Transverse colon (tissue), 4 donors: ENCODE data around the gene FAN1. TPM values are rescaled to one million over a fixed set of nuclear protein-coding genes. Genes with fewer than 3 reads are reported as not detected.

ENCODE experiments used
- DNase-seq: peaks from one replicate; pipeline ENCODE4 v3.0.0-alpha.2; 2019
- H3K27ac ChIP-seq, 4 donors: fragments of 200-600 bp; sonication (generic); 2 replicates each; pipeline ENCODE4 v1.5.1; 2016 to 2018; ENCODE audit warnings: inconsistent platforms in 4 of 4
- H3K27me3 ChIP-seq: fragments of 200-600 bp; sonication (generic); 2 replicates; pipeline ENCODE4 v1.5.1; 2017; ENCODE audit warnings: inconsistent platforms
- H3K36me3 ChIP-seq, 4 donors: fragments of 200-600 bp; sonication (generic); 2 replicates each; pipeline ENCODE4 v1.5.1; 2017 to 2019; ENCODE audit warnings: inconsistent platforms in 4 of 4
- H3K4me1 ChIP-seq, 4 donors: fragments of 200-600 bp; sonication (generic); 2 replicates each; pipeline ENCODE4 v1.5.1; 2017 to 2020; ENCODE audit warnings: inconsistent platforms in 4 of 4
- H3K4me3 ChIP-seq, 4 donors: fragments of 200-600 bp; sonication (generic); 1 replicate in 1 of 4; 2 replicates in 3 of 4; pipeline versions ENCODE4 v1.5.1 to v1.6.1; 2017 to 2019; ENCODE audit warnings: inconsistent platforms in 4 of 4
- H3K9me3 ChIP-seq, 2 donors: fragments of 200-600 bp; sonication (generic); 2 replicates each; pipeline ENCODE4 v1.5.1; 2017 to 2019; ENCODE audit warnings: inconsistent platforms in 2 of 2
- EP300 ChIP-seq: sonication (generic); formaldehyde crosslinking; IDR thresholded peaks from one replicate; pipeline ENCODE4 v1.6.1; 2017; ENCODE audit warnings: antibody characterized with exemption, low read depth
- POLR2A ChIP-seq: fragments of 450-650 bp; IDR thresholded peaks from one replicate; pipeline ENCODE4 v1.6.1; 2016; ENCODE audit warnings: antibody characterized with exemption, mild to moderate bottlenecking, moderate library complexity
- POLR2AphosphoS5 ChIP-seq, 3 donors: sonication (generic); formaldehyde crosslinking; IDR thresholded peaks; one replicate each; pipeline ENCODE4 v1.6.1; 2016; ENCODE audit warnings: antibody characterized with exemption in 3 of 3
- WGBS, 2 donors: methylation state at CpG; one replicate each; pipeline ENCODE4 v1.1.5; 2018; ENCODE audit warnings: low coverage in 1 of 2; 5-methylcytosine and 5-hydroxymethylcytosine counted together
- in situ Hi-C, 4 donors: fragments of 200-750 bp; cut with MboI; loops; one replicate each; pipeline versions ENCODE4 v1.15.0 to v1.15.1; 2017; ENCODE audit warnings: low sequenced_read_pairs in 3 of 4, low pct_ligation_motif_present in 1 of 4, low pct_unique_long_range_greater_than_20kb in 1 of 4
- intact Hi-C: fragments of 100-400 bp; cut with DNase I; formaldehyde crosslinking; loops from one replicate; pipeline ENCODE4 v1.15.1; 2023; ENCODE audit warnings: low total_unique reads
- total RNA-seq, 4 donors: library from RNA; depleted of rRNA; stranded (reverse); fragments of >200 nt; gene quantifications; one replicate each; pipeline ENCODE4 v1.1.0, GENCODE V29; 2016
- TF ChIP-seq, protein P1 (sequence below), 5 experiments: fragments of 200-600 bp in 3 of 5; fragments of 450-650 bp in 2 of 5; sonication (generic) in 3 of 5; IDR thresholded peaks; 1 replicate in 2 of 5; 2 replicates in 3 of 5; pipeline ENCODE4 v1.5.1; 2016 to 2017; ENCODE audit warnings: antibody characterized with exemption in 5 of 5, inconsistent platforms in 3 of 5, mild to moderate bottlenecking in 2 of 5, moderate library complexity in 1 of 5

Gene FAN1
- total RNA-seq, 4 donors from 2014 or later = 8.6 to 34.8 (median 16.9) TPM

DNA sequence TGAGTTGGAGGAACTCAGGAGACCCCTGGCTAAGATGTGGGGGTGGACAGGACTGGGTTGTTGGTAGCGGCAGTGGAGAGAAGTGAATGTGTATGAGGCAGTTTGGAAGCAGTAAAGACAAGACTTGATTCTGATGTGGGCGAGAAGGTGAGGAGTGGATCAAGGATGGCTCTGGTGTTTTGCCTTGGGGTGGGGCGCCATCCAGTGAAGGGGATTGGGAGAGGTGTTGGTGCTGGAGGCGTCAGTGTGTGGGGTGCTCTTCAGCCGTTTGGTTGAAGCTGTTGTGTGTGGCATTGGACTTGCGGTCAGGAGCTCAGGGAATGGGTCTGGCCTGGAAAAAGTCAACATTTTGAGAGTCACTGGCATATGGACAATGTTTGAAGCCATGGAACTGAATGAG is 13.3 kb downstream of the FAN1 start:
- Histone ChIP-seq H3K27ac (no peak overlapping the region), H3K36me3 (peaks cover 0 to 28% (median 5%) of the 10 kb centered on the region in 4 donors), H3K4me1 (no peaks in the 10 kb centered on the region), H3K9me3 (no peaks in the 10 kb centered on the region), H3K4me3 (no peak overlapping the region), H3K27me3 (no peaks in the 10 kb centered on the region)
- in situ Hi-C loops = no loop called here
- intact Hi-C loops = no loop called here
- no peak for TF ChIP-seq POLR2A
- WGBS, 2 donors = 70 to 79% methylated on average over 6 of the region's 6 CpGs
- no peak for DNase-seq

DNA sequence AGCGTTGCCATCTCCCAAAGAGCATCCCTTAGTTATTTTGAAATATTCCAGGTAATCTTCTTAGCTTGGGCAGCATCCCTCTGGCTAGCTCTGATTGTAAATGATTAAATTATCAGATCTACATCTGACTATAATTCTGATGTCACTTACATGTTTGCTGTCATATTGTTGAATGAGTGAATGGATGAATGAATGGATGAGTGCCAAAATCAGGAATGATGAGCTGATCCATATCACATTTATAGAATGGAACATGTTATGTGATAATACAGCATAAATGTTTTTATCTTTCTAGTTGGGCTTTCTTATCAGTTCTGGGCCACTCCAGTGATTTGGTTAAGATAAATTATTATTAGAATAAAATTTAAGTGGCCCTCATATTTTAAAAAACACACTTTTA is 14.0 kb downstream of the FAN1 start:
- 88 to 95% methylated on average over 1 of the region's 1 CpG for WGBS, 2 donors
- no peak overlapping the region for H3K27ac ChIP-seq
- peaks cover 0 to 1% (median 0%) of the 10 kb centered on the region in 4 donors for H3K4me1 ChIP-seq
- in situ Hi-C loops (no loop called here), intact Hi-C loops (no loop called here)
- TF ChIP-seq EP300 = no peak
- TF ChIP-seq POLR2AphosphoS5 (IDR thresholded peaks at IDR 0.05) = no peak
- TF ChIP-seq, protein P1, sequence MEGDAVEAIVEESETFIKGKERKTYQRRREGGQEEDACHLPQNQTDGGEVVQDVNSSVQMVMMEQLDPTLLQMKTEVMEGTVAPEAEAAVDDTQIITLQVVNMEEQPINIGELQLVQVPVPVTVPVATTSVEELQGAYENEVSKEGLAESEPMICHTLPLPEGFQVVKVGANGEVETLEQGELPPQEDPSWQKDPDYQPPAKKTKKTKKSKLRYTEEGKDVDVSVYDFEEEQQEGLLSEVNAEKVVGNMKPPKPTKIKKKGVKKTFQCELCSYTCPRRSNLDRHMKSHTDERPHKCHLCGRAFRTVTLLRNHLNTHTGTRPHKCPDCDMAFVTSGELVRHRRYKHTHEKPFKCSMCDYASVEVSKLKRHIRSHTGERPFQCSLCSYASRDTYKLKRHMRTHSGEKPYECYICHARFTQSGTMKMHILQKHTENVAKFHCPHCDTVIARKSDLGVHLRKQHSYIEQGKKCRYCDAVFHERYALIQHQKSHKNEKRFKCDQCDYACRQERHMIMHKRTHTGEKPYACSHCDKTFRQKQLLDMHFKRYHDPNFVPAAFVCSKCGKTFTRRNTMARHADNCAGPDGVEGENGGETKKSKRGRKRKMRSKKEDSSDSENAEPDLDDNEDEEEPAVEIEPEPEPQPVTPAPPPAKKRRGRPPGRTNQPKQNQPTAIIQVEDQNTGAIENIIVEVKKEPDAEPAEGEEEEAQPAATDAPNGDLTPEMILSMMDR (IDR thresholded peaks at IDR 0.05) = no peak
- no peak for TF ChIP-seq POLR2A
- H3K9me3 ChIP-seq = no peaks in the 10 kb centered on the region
- no peaks in the 10 kb centered on the region for H3K27me3 ChIP-seq
- DNase-seq = no peak
- H3K36me3 ChIP-seq = peaks cover 0 to 28% (median 5%) of the 10 kb centered on the region in 4 donors
- no peak overlapping the region for H3K4me3 ChIP-seq

DNA sequence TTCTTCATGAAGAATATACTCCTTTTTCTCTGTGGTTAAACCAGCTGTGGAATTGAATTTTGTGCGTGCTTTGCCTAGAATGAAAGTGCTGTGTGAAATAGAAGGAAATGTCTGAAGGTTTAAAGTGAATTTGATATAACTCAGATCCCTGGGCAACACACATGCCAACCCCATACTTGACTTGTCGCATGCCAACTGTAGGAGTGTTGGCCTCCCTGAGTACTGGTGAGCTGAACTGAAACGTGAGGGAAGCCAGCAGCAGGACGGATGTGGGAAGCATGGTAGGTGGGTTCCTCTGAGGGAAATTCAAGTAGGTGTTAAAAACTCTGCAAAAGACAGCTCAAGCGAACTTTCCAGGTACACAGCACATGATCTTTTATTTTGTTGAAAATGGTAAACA is 14.7 kb downstream of the FAN1 start:
- peaks cover 0 to 28% (median 5%) of the 10 kb centered on the region in 4 donors for H3K36me3 ChIP-seq
- TF ChIP-seq, protein P1 (IDR thresholded peaks at IDR 0.05) = no peak
- TF ChIP-seq EP300 = no peak
- TF ChIP-seq POLR2A = no peak
- no peak for TF ChIP-seq POLR2AphosphoS5 (IDR thresholded peaks at IDR 0.05)
- 90 to 92% methylated on average over 5 of the region's 5 CpGs for WGBS, 2 donors

GRCh38 chr15:30919877-30920550 is 16.3 kb downstream of the FAN1 start:
- no peak for TF ChIP-seq EP300
- TF ChIP-seq POLR2A = no peak
- TF ChIP-seq, protein P1 (IDR thresholded peaks at IDR 0.05) = no peak
- no peak for TF ChIP-seq POLR2AphosphoS5 (IDR thresholded peaks at IDR 0.05)
- no peak for DNase-seq
- WGBS, 2 donors = 82 to 88% methylated on average over 5 of the region's 5 CpGs
- Histone ChIP-seq H3K4me1 (peaks cover 0 to 6% (median 2%) of the 10 kb centered on the region in 4 donors), H3K36me3 (peaks cover 0 to 23% (median 4%) of the 10 kb centered on the region in 4 donors), H3K27ac (no peak overlapping the region), H3K27me3 (no peaks in the 10 kb centered on the region), H3K9me3 (no peaks in the 10 kb centered on the region), H3K4me3 (no peak overlapping the region)
- intact Hi-C loops (loop anchor here (1.0 kb wide), 1 partner anchor 18 kb away; no protein-coding TSS in a partner anchor), in situ Hi-C loops (no loop called here)

More for the DNA sequence above, 14.7 kb downstream of the FAN1 start:
- no peak overlapping the region for H3K4me3 ChIP-seq
- in situ Hi-C loops = no loop called here
- no peaks in the 10 kb centered on the region for H3K27me3 ChIP-seq
- no peaks in the 10 kb centered on the region for H3K9me3 ChIP-seq
- H3K27ac ChIP-seq = no peak overlapping the region
- peaks cover 0 to 6% (median 1%) of the 10 kb centered on the region in 4 donors for H3K4me1 ChIP-seq
- intact Hi-C loops = no loop called here
- no peak for DNase-seq
